ENCODE data around the gene CFAP68.

CFAP68 gene, protein sequence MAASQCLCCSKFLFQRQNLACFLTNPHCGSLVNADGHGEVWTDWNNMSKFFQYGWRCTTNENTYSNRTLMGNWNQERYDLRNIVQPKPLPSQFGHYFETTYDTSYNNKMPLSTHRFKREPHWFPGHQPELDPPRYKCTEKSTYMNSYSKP

GRCh38 chr11:111878849-111879636 lies at the start of gene CFAP68, which contains the start of gene FDXACB1:
TSS of gene CFAP68 (plus strand) at chr11:111879541. CDS start at chr11:111879561, 20 bp downstream.
TSS of gene FDXACB1 (minus strand) at chr11:111879165. CDS start at chr11:111879132, 33 bp downstream.
- DNase-seq = peak; percentile 97

GRCh38 chr11:111833524-111833923 lies 45.8 kb upstream of the CFAP68 start:
- DNase-seq = no peak

- DNase-seq = no peak
Observed at GRCh38 chr11:111834432-111835163, 44.7 kb upstream of the CFAP68 start.

- DNase-seq = no peak
Observed at GRCh38 chr11:111835665-111836064, 43.7 kb upstream of the CFAP68 start.

DNA sequence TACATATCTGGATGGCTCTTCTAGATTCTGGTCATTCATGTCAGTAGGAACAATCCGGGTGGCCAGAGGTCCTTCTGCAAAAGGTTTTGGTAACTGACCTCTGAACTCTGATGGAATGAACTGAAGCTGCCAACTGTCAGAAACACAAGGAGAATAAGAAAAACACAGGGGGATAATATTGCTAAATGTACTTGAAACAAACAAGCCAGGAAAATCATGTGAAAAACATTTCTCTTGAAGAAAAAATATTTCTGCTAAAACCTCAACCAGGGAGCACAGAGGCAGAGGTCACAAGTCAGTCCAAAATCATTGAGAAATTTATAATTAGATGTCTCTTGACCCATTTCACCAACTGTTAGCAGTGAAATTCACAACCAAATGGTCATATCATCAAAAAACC lies 43.2 kb upstream of the CFAP68 start:
- no peak for DNase-seq

DNA sequence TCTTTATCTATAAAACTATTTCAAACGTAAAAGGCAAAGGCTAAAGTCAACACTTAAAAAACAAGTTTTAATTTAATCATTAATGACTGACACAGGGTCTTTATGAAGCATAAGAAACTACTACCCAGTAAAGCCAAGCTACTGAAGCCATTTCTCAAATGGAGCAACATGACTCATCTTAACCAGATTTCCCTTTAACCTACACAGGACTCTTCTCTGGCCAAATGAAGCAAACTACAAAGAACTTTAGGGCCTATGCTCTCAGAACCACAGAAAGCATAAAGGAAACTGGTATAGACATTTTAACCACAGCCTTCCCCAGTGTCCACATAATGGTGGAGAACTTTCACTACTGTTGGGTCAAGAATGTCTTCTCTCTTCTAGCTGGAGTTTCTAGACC lies 42.6 kb upstream of the CFAP68 start:
- no peak for DNase-seq

GRCh38 chr11:111837366-111837891 lies 41.9 kb upstream of the CFAP68 start:
- no peak for DNase-seq

GRCh38 chr11:111838054-111838453 lies 41.3 kb upstream of the CFAP68 start:
- no peak for DNase-seq

DNA sequence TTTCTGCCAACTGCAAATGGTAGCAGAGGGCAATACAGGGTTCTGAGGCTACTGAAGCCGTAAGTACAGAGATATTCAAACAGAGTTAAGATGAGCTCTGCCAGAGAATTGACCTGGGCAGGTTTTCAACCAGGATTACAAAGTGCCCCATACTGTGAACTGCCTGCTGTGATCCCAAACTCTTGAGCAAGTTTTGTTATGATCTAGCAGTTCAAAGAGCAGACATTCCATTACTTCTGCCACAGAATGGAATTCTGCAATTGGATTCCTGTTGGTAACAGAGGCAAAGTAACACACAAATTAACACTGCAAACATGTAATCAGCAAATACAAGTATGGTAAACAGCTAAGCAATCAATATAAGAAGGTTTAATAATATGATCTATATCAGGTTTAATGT lies 39.2 kb upstream of the CFAP68 start:
- DNase-seq = no peak

DNA sequence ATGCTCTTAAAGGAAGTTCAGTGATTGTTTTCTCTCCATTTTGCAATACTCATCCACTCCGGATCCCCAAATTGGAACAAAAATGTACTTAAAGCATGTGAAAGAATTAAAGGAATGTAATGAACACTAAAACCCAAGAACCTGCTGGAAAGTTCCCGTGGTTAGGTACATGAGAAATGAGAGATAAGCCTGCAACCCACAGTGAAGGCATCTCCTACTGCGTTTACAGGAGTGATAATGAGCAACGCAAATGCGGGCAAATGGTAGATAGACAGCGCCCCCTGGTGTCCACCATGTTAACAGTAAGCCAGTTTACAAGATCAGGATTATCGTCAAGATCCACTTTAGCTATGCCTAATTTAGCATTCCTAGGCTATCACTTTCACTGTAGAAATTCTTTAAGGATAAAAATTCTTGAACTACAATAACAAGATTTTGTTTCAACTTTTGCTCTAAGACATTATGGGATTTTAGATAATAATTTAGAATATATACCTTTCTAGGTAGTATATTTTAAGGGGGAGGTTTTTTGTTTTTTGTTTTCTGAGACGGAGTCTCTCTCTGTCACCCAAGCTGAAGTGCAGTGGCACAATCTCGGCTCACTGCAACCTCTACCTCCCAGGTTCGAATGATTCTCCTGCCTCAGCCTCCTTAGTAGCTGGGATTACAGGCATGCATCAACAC lies 37.8 kb upstream of the CFAP68 start:
- DNase-seq = peak; percentile 71

- DNase-seq = no peak
Observed at GRCh38 chr11:111843661-111844060, 35.7 kb upstream of the CFAP68 start.

- no peak for DNase-seq
Observed at GRCh38 chr11:111845276-111846028, 33.9 kb upstream of the CFAP68 start.

DNA sequence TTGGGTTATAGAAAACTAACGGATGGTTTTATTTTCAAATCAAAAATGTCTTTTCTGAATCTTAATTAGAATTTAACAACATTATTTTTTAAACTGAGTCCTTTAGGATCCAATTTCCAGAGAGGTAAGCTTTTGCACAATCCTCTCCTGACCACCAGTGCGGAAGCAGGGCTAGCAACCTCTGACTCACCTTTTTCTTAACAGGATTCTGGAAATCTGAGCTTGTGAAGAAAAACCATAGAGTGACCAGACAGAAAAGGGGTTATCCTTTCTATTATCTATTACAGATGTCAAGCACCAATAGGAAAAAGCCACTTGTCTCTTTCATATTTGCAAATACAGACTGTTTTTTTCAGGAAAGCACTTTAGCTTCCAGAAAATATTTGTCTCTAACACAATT lies 33.3 kb upstream of the CFAP68 start:
- no peak for DNase-seq

DNA sequence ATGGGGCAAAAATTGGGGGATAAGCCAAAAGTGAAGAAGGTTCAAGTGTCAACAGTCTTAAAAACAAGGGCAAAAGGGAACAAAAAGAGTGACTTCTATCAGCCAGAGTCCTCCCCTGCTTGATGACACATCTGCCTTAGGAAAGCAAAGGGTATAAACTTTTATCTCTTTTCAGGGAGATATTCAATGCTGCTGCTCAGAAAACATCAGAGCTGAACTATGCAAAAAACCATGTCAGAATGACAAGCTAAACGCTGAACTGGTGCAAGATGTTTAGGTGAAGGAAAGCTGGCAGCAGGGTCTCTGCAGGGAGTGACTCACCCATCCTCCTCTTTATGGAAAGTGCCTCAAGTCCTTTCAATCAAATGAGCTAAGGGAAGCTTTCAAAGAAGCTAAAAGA lies 32.7 kb upstream of the CFAP68 start:
- DNase-seq = no peak

DNA sequence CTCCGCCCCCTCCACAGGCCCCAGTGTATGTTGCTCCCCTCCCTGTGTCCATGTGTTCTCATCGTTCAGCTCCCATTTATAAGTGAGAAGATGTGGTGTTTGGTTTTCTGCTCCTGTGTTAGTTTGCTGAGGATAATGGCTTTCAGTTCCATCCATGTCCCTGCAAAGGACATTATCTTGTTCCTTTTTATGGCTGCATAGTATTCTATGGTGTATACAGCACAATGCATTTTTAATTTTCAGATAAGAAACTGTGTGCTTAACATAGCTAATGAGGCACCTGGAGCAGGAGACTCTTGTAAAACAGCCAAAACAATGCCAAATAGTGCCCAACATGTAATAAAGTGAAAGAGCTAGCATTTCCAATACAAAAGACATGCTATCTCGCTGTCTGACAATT lies 29.7 kb upstream of the CFAP68 start:
- DNase-seq = no peak

GRCh38 chr11:111851067-111851466 lies 28.3 kb upstream of the CFAP68 start:
- DNase-seq = no peak

DNA sequence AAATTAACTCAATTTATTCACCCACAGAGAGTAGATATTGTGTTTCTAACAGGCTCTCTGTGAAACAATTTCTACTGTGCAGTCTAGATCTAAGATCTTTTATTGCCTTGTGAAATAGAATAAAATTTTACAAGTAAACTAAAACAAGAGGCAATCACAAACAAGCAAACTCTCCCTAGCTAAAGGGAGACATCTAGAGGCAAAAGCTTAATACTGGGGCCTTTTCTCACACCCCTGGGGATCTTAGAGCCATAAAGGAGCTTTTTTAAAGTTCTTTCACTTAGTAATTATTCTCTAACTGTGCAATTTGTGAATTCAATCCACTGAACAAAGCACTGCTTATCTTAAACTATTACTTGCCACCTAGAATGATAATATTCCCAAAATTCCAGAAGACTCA lies 27.7 kb upstream of the CFAP68 start:
- no peak for DNase-seq

DNA sequence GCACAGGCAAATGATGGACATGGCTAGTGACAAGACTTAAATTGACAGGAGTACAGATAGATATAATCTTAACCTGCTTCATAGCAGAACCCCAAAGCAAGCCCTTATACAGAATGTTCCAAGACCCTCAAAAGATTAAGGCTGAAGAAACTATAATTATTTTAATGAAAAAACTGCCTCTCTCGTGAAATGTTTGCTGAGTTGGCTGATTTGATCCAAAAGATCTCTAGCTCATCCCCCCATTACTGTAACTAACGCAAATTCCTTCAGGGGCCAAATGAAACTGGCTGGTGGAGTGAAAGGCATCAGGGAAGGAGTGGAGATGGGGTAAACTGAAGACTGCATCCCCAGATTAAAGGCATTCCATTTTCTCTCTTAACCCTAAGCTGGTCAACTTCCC lies 27.2 kb upstream of the CFAP68 start:
- DNase-seq = no peak

- DNase-seq = no peak
Observed at GRCh38 chr11:111855506-111855905, 23.8 kb upstream of the CFAP68 start.

DNA sequence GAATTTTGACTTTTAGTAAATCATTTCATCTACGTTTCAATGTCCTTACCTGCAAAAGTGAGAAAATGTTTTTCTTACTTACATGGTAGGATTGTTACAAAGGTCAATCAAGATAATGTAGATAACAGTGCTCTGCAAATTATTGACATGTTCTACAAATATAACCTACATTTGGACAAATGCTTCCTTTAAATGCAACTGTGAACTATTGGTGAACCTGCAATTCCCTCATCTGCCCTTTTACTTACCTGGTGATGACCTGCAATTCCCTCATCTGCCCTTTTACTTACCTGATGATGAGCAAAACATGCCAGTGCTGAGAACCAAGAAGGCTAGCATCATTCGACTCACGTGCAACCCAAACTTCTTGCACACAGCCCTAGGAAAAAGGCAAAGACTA lies 19.1 kb upstream of the CFAP68 start:
- DNase-seq = no peak

DNA sequence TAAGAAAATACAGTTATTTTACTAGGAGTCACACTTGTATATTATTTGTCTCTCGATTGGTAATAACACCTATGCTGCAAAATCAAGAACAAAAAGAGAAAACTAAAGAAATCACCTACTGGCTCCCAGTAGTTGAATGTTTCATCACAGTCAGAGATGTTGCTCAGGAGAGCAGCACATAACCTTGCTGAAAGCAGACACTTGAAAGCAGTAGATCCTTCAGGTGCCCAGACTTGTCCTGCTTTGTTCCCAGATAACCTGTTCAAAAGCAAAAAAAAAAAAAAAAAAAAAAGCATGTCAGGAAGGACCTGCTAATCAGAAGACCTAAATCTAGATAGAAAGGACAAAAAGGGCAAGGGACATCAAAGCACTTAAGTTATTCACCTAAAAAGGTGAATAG lies 9.2 kb upstream of the CFAP68 start:
- no peak for DNase-seq

DNA sequence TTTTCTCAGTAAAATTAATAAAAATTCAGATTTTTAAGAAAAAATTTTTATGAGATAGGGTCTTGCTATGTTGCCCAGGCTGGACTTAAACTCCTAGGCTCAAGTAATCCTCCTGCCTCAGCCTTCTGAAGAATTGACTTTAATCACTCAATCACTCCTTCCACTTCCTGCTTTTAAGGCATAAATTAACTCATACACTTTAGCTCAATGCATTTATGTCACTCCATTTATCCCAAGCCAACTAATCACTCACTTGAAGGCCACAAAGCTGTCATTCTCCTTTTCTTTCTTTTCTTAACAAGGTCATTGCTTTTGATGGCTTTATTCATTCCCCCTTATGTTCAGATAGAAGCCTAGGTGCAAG lies 8.8 kb upstream of the CFAP68 start:
- no peak for DNase-seq
